SK-N-SH treated with all-trans-retinoic acid at 6 μM for 48 hours (cell line): ENCODE data around the gene MAP3K20.

ENCODE experiments used
- BACH2 ChIP-seq: fragments of 250-450 bp; sonication (Bioruptor Pico); IDR thresholded peaks from 2 replicates; pipeline ENCODE4 v1.9.0; 2021; ENCODE audit warnings: mild to moderate bottlenecking, borderline replicate concordance
- CREB5 ChIP-seq: fragments of 250-450 bp; sonication (Bioruptor Pico); IDR thresholded peaks from 2 replicates; pipeline ENCODE4 v1.5.1; 2020; ENCODE audit warnings: low read depth, mild to moderate bottlenecking, moderate library complexity
- ISL1 ChIP-seq: fragments of 250-450 bp; sonication (Bioruptor Pico); IDR thresholded peaks from 2 replicates; pipeline ENCODE4 v2.1.2; 2022; ENCODE audit warnings: mild to moderate bottlenecking, moderate library complexity
- PPARA ChIP-seq: fragments of 250-450 bp; sonication (Bioruptor Pico); IDR thresholded peaks from 2 replicates; pipeline ENCODE4 v1.5.0; 2020; ENCODE audit warnings: mild to moderate bottlenecking, borderline replicate concordance
- RARB ChIP-seq: fragments of 250-450 bp; sonication (Bioruptor Pico); IDR thresholded peaks from 2 replicates; pipeline ENCODE4 v1.8.0; 2021; ENCODE audit warnings: mild to moderate bottlenecking, moderate library complexity
- SNAI2 ChIP-seq: fragments of 250-450 bp; sonication (Bioruptor Pico); IDR thresholded peaks from 2 replicates; pipeline ENCODE4 v1.5.0; 2020; ENCODE audit warnings: mild to moderate bottlenecking, moderate library complexity
- TOX ChIP-seq: fragments of 250-450 bp; sonication (Bioruptor Pico); IDR thresholded peaks from 2 replicates; pipeline ENCODE4 v1.8.0; 2021; ENCODE audit warnings: mild to moderate bottlenecking, moderate library complexity, borderline replicate concordance
- ZFP3 ChIP-seq: fragments of 250-450 bp; sonication (Bioruptor Pico); IDR thresholded peaks from 2 replicates; pipeline ENCODE4 v1.5.0; 2020; ENCODE audit warnings: mild to moderate bottlenecking, moderate library complexity
- ZFP30 ChIP-seq: fragments of 450-650 bp; formaldehyde crosslinking; IDR thresholded peaks from 2 replicates; pipeline ENCODE4 v1.5.0; 2022; ENCODE audit warnings: mild to moderate bottlenecking, moderate library complexity
- ZNF70 ChIP-seq: fragments of 450-650 bp; formaldehyde crosslinking; IDR thresholded peaks from 2 replicates; pipeline ENCODE4 v1.5.0; 2020; ENCODE audit warnings: mild to moderate bottlenecking, moderate library complexity
- TF ChIP-seq, protein P1 (sequence below): fragments of 250-450 bp; sonication (Bioruptor Pico); IDR thresholded peaks from 2 replicates; pipeline ENCODE4 v1.8.0; 2020; ENCODE audit warnings: mild to moderate bottlenecking, moderate library complexity, borderline replicate concordance
- TF ChIP-seq, protein P2 (sequence below): fragments of 250-450 bp; sonication (Bioruptor Pico); IDR thresholded peaks from 2 replicates; pipeline ENCODE4 v1.5.1; 2021; ENCODE audit warnings: mild to moderate bottlenecking, moderate library complexity
- TF ChIP-seq, protein P3 (sequence below): fragments of 250-450 bp; sonication (Bioruptor Pico); IDR thresholded peaks from 2 replicates; pipeline ENCODE4 v1.8.0; 2021; ENCODE audit warnings: low read depth, mild to moderate bottlenecking, moderate library complexity, borderline replicate concordance

DNA sequence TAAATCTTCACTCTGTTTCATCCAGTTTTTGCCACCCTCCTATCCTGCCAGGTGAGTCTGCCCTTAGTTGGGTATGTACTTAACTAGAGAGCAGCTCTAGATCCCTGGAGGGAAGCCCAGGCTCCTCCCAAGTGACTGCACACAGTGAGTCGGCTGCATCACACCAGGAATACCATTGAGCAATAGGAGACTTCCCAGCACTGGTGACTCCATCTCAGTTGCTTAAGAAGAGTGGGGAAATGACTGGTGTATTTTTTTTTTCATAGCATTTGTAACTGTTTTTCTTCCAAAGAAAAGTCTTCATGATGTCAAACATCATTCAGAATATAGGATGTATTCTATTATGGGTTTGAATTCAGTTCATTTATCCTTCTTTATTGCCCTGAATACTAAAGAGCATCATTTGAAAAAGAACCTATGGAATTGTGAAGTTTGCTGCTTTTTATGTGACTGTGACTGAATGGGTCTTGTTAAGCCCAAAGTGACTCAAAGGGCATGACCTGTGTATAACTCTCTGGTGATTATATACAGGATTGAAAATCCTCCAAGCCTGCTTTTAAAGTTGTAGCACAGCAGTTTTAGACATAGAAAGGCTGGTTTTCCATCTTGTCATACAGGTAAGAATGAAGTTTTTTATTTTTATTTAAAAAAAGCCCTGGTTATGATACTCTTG, 84.3 kb downstream of the MAP3K20 start:
- TF ChIP-seq CREB5 (CRISPR knock-in tag) (no peak), ZNF70 (no peak), BACH2 (CRISPR knock-in tag) (no peak), RARB (CRISPR knock-in tag) (no peak), TOX (no peak), ISL1 (CRISPR knock-in tag) (0 out of 2 replicates have a peak, but pooled peaks have one; percentile 9), ZFP30 (CRISPR knock-in tag) (no peak), ZFP3 (CRISPR knock-in tag) (no peak), PPARA (CRISPR knock-in tag) (no peak), SNAI2 (CRISPR knock-in tag) (no peak)
- TF ChIP-seq, protein P1, sequence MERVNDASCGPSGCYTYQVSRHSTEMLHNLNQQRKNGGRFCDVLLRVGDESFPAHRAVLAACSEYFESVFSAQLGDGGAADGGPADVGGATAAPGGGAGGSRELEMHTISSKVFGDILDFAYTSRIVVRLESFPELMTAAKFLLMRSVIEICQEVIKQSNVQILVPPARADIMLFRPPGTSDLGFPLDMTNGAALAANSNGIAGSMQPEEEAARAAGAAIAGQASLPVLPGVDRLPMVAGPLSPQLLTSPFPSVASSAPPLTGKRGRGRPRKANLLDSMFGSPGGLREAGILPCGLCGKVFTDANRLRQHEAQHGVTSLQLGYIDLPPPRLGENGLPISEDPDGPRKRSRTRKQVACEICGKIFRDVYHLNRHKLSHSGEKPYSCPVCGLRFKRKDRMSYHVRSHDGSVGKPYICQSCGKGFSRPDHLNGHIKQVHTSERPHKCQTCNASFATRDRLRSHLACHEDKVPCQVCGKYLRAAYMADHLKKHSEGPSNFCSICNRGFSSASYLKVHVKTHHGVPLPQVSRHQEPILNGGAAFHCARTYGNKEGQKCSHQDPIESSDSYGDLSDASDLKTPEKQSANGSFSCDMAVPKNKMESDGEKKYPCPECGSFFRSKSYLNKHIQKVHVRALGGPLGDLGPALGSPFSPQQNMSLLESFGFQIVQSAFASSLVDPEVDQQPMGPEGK, result no peak
- TF ChIP-seq, protein P2, sequence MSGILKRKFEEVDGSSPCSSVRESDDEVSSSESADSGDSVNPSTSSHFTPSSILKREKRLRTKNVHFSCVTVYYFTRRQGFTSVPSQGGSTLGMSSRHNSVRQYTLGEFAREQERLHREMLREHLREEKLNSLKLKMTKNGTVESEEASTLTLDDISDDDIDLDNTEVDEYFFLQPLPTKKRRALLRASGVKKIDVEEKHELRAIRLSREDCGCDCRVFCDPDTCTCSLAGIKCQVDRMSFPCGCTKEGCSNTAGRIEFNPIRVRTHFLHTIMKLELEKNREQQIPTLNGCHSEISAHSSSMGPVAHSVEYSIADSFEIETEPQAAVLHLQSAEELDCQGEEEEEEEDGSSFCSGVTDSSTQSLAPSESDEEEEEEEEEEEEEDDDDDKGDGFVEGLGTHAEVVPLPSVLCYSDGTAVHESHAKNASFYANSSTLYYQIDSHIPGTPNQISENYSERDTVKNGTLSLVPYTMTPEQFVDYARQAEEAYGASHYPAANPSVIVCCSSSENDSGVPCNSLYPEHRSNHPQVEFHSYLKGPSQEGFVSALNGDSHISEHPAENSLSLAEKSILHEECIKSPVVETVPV (CRISPR knock-in tag), result no peak
- TF ChIP-seq, protein P3, sequence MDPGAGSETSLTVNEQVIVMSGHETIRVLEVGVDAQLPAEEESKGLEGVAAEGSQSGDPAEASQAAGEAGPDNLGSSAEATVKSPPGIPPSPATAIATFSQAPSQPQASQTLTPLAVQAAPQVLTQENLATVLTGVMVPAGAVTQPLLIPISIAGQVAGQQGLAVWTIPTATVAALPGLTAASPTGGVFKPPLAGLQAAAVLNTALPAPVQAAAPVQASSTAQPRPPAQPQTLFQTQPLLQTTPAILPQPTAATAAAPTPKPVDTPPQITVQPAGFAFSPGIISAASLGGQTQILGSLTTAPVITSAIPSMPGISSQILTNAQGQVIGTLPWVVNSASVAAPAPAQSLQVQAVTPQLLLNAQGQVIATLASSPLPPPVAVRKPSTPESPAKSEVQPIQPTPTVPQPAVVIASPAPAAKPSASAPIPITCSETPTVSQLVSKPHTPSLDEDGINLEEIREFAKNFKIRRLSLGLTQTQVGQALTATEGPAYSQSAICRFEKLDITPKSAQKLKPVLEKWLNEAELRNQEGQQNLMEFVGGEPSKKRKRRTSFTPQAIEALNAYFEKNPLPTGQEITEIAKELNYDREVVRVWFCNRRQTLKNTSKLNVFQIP (CRISPR knock-in tag), result no peak
